ACC112 (cell line): ENCODE data around the gene SOX9.

Experiments
- H2AFZ ChIP-seq: fragments of 200-600 bp; sonication (generic); one replicate; pipeline ENCODE4 v1.6.0; 2017; ENCODE audit warnings: antibody characterized with exemption, low read length; ENCODE audit not compliant: unreplicated experiment
- H3K27ac ChIP-seq: fragments of 200-600 bp; sonication (generic); 2 replicates; pipeline ENCODE4 v1.5.1; 2014; ENCODE audit warnings: low read depth, mild to moderate bottlenecking, antibody characterized with exemption, low read length, moderate library complexity
- H3K27me3 ChIP-seq: fragments of 200-600 bp; sonication (generic); 2 replicates; pipeline ENCODE4 v1.6.1; 2014; ENCODE audit warnings: mild to moderate bottlenecking, antibody characterized with exemption, low read length, moderate library complexity, mixed read lengths; ENCODE audit not compliant: insufficient read depth
- H3K36me3 ChIP-seq: fragments of 200-600 bp; sonication (generic); 2 replicates; pipeline ENCODE4 v1.6.1; 2016; ENCODE audit warnings: mild to moderate bottlenecking, antibody characterized with exemption, low read length, moderate library complexity, mixed read lengths; ENCODE audit not compliant: insufficient read depth
- H3K4me1 ChIP-seq: fragments of 200-600 bp; sonication (generic); one replicate; pipeline ENCODE4 v1.6.1; 2016; ENCODE audit warnings: low read length, mixed read lengths; ENCODE audit not compliant: insufficient read depth, unreplicated experiment, control insufficient read depth
- H3K4me3 ChIP-seq: fragments of 200-600 bp; sonication (generic); 2 replicates; pipeline ENCODE4 v1.5.1; 2014; ENCODE audit warnings: mild to moderate bottlenecking, low read depth, low read length
- H3K79me2 ChIP-seq: fragments of 200-600 bp; sonication (generic); one replicate; pipeline ENCODE4 v1.6.0; 2016; ENCODE audit warnings: low read length; ENCODE audit not compliant: control insufficient read depth, unreplicated experiment, insufficient read depth

Gene SOX9

GRCh38 chr17:72093707-72094106 lies 27.1 kb upstream of the SOX9 start:
- Histone ChIP-seq H2AFZ (no peak overlapping the region), H3K36me3 (no peaks in the 10 kb centered on the region), H3K4me3 (no peak overlapping the region), H3K79me2 (no peaks in the 10 kb centered on the region), H3K27me3 (peaks cover 65% of the 10 kb centered on the region), H3K4me1 (no peaks in the 10 kb centered on the region), H3K27ac (no peak overlapping the region)

DNA sequence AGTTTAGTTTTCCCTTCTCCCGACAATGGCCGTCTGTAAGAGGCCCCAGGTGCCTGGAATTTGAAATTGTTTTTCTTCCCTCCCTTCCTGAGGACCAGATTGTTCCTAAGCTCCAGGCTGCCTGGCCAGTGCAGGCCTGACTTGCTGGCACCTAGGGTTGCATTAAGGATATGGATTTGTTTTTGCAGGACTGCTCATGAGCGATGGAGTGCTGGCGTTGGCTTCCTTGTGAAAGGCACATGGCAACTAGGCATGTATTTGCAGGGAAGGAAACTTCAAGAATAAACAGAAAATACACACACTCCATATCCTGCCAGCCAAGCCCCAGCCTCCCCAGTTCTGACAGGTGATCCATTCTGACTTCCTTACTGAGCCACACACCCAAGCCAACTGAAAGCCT lies 25.5 kb upstream of the SOX9 start:
- H3K27ac ChIP-seq: no peak overlapping the region
- H3K4me1 ChIP-seq: no peaks in the 10 kb centered on the region
- no peaks in the 10 kb centered on the region for H3K36me3 ChIP-seq
- no peaks in the 10 kb centered on the region for H3K79me2 ChIP-seq
- peaks cover 65% of the 10 kb centered on the region for H3K27me3 ChIP-seq
- no peak overlapping the region for H3K4me3 ChIP-seq
- no peak overlapping the region for H2AFZ ChIP-seq

DNA sequence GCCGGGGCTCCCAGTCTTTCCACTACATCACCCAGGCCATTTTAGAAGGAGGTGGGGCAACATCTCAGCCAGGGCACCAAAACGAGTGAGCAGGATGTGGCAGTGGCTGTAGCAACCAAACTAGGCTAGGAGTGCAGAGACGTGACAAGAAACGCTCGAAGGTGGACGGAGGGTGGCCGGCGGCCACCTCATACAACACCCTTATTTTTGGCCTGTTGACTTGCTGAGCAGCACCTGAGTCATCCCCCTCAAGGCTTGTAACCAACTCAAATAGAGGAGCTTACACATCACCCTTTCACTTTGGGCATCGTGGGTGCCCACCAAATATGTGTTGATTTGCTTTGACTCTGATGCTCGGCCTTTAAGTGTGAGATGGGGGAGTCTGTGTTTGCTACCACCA lies 23.7 kb upstream of the SOX9 start:
- H3K4me3 ChIP-seq: no peak overlapping the region
- H3K4me1 ChIP-seq: no peaks in the 10 kb centered on the region
- peaks cover 69% of the 10 kb centered on the region for H3K27me3 ChIP-seq
- H3K79me2 ChIP-seq: no peaks in the 10 kb centered on the region
- H2AFZ ChIP-seq: no peak overlapping the region
- no peak overlapping the region for H3K27ac ChIP-seq
- no peaks in the 10 kb centered on the region for H3K36me3 ChIP-seq

DNA sequence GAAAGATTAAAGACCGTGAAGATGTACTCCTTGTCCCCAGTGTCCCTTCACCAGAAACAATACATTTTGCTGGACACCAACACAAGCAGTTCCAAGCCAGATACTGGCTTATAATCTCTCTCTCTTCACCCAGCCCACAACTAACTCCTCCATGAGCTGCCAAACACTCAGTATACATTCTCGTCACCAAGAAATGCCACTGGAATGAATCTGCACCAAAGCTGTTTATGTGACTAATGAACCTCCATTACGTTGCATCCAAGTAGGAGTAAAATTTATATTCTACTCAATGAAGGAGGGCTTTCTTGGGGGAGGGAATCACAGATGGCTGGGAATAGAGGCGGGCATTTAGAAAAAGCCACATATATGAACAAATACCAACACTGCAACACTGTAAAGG lies 20.9 kb upstream of the SOX9 start:
- H3K4me3 ChIP-seq: no peak overlapping the region
- H3K4me1 ChIP-seq: no peaks in the 10 kb centered on the region
- peaks cover 75% of the 10 kb centered on the region for H3K27me3 ChIP-seq
- no peaks in the 10 kb centered on the region for H3K36me3 ChIP-seq
- no peak overlapping the region for H2AFZ ChIP-seq
- no peaks in the 10 kb centered on the region for H3K79me2 ChIP-seq
- H3K27ac ChIP-seq: no peak overlapping the region

- Histone ChIP-seq H2AFZ (no peak overlapping the region), H3K27me3 (peaks cover 74% of the 10 kb centered on the region), H3K36me3 (no peaks in the 10 kb centered on the region), H3K4me1 (no peaks in the 10 kb centered on the region), H3K79me2 (no peaks in the 10 kb centered on the region), H3K4me3 (no peak overlapping the region), H3K27ac (no peak overlapping the region)
These were observed 20.4 kb upstream of the SOX9 start for GRCh38 chr17:72100470-72100869.

DNA sequence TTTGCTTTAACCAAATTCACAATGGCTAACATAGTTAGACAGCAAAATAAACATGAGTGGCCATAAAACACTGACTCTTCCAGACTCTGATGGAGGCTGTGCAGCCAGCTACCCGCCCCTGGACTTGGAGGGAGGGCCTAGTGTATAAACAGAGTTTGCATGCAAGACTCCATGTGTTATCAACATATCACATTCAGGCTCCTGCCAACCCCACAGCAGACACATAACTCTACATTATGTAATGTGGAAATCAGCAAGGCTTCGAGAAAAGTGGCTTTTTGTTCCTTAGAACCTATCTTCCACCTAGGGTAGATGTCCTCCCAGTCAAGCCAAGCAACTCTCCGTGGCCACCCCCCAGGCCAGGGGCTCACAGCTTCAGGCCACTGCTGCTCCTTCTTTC lies 19.3 kb upstream of the SOX9 start:
- H3K79me2 ChIP-seq: no peaks in the 10 kb centered on the region
- no peaks in the 10 kb centered on the region for H3K4me1 ChIP-seq
- H2AFZ ChIP-seq: no peak overlapping the region
- H3K27me3 ChIP-seq: peaks cover 69% of the 10 kb centered on the region
- H3K4me3 ChIP-seq: no peak overlapping the region
- no peak overlapping the region for H3K27ac ChIP-seq
- no peaks in the 10 kb centered on the region for H3K36me3 ChIP-seq

DNA sequence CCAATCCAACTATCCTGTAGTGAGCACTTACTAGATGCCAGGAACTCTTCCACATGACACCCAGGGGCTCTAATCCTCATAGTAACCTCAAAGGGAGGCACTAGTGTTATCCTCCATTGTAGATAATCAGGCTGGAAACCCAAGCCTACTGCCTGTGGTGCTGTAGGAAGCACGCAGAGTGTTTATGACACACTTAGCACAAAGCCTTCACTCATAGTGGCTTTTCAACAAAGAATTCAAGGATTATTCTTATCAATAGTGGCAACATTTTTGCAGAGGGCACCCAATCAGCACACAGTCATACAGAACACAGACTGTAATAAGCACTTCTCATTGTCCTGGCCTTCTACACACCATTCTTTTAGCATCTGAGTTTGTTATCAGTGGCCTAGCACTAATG lies 18.5 kb upstream of the SOX9 start:
- H3K27ac ChIP-seq: no peak overlapping the region
- H3K36me3 ChIP-seq: no peaks in the 10 kb centered on the region
- no peaks in the 10 kb centered on the region for H3K4me1 ChIP-seq
- peaks cover 72% of the 10 kb centered on the region for H3K27me3 ChIP-seq
- no peak overlapping the region for H3K4me3 ChIP-seq
- H3K79me2 ChIP-seq: no peaks in the 10 kb centered on the region
- no peak overlapping the region for H2AFZ ChIP-seq

GRCh38 chr17:72104164-72104862 lies 16.5 kb upstream of the SOX9 start:
- Histone ChIP-seq H3K27ac (no peak overlapping the region), H3K27me3 (peaks cover 74% of the 10 kb centered on the region), H3K36me3 (no peaks in the 10 kb centered on the region), H3K4me3 (no peak overlapping the region), H2AFZ (no peak overlapping the region), H3K4me1 (no peaks in the 10 kb centered on the region), H3K79me2 (no peaks in the 10 kb centered on the region)

- Histone ChIP-seq H3K4me3 (no peak overlapping the region), H3K27ac (no peak overlapping the region), H3K27me3 (peaks cover 72% of the 10 kb centered on the region), H3K79me2 (no peaks in the 10 kb centered on the region), H3K36me3 (no peaks in the 10 kb centered on the region), H2AFZ (no peak overlapping the region), H3K4me1 (no peaks in the 10 kb centered on the region)
These were observed 16.0 kb upstream of the SOX9 start for GRCh38 chr17:72104863-72105234.

DNA sequence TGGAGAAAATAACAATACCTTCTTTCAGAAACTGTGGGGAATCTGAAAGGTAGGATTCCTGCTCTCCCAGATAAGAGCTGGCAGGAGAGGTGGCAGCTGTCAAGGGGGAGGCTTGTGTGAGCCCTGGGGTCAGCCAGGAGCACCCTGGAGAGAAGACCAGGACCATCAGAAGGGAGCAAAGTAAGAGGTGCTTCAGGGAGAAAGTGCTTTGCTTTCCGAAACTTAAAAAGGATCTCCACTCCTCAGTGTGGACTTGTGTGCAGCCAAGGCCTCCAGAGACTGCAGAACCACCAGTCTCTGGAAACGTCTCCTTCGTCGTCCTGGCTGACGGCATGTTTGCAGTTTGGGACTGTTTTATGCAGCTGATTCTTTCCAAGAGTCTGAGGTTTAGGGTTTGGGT lies 13.7 kb upstream of the SOX9 start:
- Histone ChIP-seq H3K4me3 (no peak overlapping the region), H3K27ac (no peak overlapping the region), H3K36me3 (no peaks in the 10 kb centered on the region), H3K4me1 (no peaks in the 10 kb centered on the region), H3K79me2 (no peaks in the 10 kb centered on the region), H2AFZ (no peak overlapping the region), H3K27me3 (peaks cover 54% of the 10 kb centered on the region; the same call in 1 of the 2 replicates)

DNA sequence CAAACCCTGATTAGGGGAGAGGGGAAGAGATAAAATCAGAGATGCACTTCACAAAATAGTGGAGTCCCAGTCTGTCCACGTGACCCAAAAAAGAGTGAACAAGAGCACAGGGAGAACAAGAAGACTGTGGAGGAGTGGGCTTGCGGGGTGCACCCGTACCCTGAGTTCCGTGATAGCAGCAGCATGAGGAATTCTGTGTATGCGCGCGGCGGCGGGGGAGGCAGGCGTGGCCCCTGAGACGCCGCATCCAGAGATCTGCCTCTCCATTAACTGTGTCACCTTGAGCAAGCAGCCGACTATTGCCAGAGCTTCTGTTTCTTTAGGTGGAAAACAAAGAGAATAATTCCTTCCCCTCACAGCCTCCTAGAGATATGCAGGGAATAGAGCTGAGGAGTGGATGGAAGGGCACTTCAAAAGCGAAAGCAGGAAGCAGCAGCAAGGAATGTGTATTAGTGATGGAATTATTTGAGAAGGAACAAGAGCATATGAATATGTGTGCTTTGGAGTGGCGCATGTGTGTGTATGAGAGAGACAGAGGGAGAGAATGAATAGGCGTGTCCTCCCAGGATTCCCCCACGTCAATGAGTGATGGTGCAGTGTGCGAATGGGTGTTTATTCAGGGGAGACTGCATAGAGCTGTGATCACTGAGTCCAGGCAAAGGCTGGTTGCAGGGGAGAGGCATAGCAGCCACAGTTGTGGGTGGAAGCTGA lies 10.4 kb upstream of the SOX9 start:
- Histone ChIP-seq H2AFZ (peak overlapping the region; percentile 58), H3K4me3 (no peak overlapping the region), H3K27me3 (peaks cover 35% of the 10 kb centered on the region; the same call in 1 of the 2 replicates), H3K27ac (no peak overlapping the region), H3K4me1 (no peaks in the 10 kb centered on the region), H3K36me3 (no peaks in the 10 kb centered on the region), H3K79me2 (no peaks in the 10 kb centered on the region)
